ENCODE data around the gene MLLT3.

DNA sequence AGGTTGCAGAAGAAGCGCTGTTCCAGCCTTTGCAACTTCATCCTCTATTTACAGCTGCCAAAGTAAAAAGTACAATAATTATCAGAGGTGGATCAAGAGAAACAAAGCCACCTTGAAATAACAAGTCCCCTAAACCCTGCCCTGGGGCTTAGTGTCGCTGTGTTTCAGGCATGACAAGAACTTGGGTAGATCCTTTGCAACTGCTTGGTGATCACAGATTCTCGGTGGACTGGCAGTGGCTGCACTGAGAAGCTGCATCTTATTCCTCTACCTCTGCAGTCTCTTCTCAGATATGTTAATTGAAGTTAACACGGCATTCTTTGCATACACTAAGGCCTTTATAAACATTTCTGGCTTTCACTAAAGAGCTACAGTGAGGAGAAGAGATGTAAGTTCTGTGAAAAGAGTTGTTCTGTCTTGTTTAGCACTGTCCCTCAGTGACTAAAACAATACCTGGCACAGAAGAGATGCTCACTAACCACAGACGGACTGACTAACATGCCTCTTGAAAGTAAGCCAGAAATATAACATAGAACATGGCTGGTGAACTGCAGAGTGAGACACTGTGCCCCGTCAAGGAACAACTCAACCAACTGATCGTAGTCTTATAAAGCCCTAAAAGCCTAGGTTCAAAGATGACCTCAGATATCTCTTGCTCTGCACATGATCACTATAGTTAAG, 144.2 kb downstream of the MLLT3 start:
- TF ChIP-seq, protein P1, sequence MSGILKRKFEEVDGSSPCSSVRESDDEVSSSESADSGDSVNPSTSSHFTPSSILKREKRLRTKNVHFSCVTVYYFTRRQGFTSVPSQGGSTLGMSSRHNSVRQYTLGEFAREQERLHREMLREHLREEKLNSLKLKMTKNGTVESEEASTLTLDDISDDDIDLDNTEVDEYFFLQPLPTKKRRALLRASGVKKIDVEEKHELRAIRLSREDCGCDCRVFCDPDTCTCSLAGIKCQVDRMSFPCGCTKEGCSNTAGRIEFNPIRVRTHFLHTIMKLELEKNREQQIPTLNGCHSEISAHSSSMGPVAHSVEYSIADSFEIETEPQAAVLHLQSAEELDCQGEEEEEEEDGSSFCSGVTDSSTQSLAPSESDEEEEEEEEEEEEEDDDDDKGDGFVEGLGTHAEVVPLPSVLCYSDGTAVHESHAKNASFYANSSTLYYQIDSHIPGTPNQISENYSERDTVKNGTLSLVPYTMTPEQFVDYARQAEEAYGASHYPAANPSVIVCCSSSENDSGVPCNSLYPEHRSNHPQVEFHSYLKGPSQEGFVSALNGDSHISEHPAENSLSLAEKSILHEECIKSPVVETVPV (CRISPR knock-in tag; IDR thresholded peaks at IDR 0.05), result no peak
- TF ChIP-seq OSR1 (CRISPR knock-in tag; IDR thresholded peaks at IDR 0.05) (no peak), ZC3H10 (CRISPR knock-in tag; IDR thresholded peaks at IDR 0.05) (no peak), RARB (CRISPR knock-in tag; IDR thresholded peaks at IDR 0.05) (no peak)

Measured in SK-N-SH treated with all-trans-retinoic acid at 6 μM for 48 hours (cell line).